ENCODE data around the gene ZDHHC7. TPM values are rescaled to one million over a fixed set of nuclear protein-coding genes. Genes with fewer than 3 reads are reported as not detected.

The ZDHHC7 gene
- total RNA-seq, 3 donors from 2014 or later (not counting 1 experiment from before 2014, with no cell fraction given) = 37.9 to 64.9 (median 45.2) TPM

DNA sequence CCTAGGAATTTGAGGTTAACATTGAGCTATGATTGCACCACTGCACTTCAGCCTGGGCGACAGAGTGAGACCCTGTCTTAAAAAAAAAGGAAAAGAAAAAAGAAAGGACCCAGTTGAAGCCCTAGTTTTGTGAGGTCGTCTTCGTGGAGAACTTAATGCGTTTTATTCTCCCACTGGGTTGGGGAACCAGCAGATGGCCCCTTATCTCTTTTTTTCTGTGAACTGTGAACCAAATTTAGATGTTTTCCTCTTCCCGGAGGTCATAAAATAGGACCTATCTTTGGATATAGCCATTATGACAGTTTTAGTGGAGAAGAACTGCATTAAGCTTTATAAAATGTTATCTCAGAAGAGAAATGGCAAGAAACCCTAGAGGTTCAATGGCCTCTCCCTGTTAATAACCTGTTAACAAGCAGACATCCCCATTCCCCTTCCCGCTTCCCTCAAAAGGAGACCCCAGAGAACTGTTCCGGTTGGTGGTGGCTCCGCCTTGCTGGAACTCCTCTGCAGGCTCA lies 39.8 kb upstream of the ZDHHC7 start:
- Mint-ChIP-seq H3K4me1 (peaks cover 13 to 21% of the 10 kb centered on the region in 2 donors), H3K27ac (no peak overlapping the region), H3K36me3 (no peaks in the 10 kb centered on the region), H3K27me3 (ENCODE audit: low read depth in 2 of 2) (peaks cover 6 to 22% of the 10 kb centered on the region in 2 donors), H3K9me3 (no peaks in the 10 kb centered on the region), H3K4me3 (no peak overlapping the region)
- no peak for DNase-seq
- TF ChIP-seq, protein P1, sequence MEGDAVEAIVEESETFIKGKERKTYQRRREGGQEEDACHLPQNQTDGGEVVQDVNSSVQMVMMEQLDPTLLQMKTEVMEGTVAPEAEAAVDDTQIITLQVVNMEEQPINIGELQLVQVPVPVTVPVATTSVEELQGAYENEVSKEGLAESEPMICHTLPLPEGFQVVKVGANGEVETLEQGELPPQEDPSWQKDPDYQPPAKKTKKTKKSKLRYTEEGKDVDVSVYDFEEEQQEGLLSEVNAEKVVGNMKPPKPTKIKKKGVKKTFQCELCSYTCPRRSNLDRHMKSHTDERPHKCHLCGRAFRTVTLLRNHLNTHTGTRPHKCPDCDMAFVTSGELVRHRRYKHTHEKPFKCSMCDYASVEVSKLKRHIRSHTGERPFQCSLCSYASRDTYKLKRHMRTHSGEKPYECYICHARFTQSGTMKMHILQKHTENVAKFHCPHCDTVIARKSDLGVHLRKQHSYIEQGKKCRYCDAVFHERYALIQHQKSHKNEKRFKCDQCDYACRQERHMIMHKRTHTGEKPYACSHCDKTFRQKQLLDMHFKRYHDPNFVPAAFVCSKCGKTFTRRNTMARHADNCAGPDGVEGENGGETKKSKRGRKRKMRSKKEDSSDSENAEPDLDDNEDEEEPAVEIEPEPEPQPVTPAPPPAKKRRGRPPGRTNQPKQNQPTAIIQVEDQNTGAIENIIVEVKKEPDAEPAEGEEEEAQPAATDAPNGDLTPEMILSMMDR (IDR thresholded peaks at IDR 0.05) = no peak
- Histone ChIP-seq H3K4me3 (ENCODE audit: low read length) (no peak overlapping the region), H3K9me3 (ENCODE audit: control insufficient read depth, insufficient read depth, low read length) (no peaks in the 10 kb centered on the region), H3K27me3 (ENCODE audit: control insufficient read depth, insufficient read depth, low read length) (no peaks in the 10 kb centered on the region), H3K4me1 (ENCODE audit: control insufficient read depth, insufficient read depth, low read length) (peaks cover 25% of the 10 kb centered on the region), H3K36me3 (ENCODE audit: control insufficient read depth, insufficient read depth, low read length) (no peaks in the 10 kb centered on the region), H3K27ac (ENCODE audit: low read length) (no peak overlapping the region)
- 84% methylated on average over 8 of the region's 8 CpGs for WGBS (ENCODE audit: insufficient coverage)
- intact Hi-C loops (cut with micrococcal nuclease) = no loop called here
- ATAC-seq = no peak

DNA sequence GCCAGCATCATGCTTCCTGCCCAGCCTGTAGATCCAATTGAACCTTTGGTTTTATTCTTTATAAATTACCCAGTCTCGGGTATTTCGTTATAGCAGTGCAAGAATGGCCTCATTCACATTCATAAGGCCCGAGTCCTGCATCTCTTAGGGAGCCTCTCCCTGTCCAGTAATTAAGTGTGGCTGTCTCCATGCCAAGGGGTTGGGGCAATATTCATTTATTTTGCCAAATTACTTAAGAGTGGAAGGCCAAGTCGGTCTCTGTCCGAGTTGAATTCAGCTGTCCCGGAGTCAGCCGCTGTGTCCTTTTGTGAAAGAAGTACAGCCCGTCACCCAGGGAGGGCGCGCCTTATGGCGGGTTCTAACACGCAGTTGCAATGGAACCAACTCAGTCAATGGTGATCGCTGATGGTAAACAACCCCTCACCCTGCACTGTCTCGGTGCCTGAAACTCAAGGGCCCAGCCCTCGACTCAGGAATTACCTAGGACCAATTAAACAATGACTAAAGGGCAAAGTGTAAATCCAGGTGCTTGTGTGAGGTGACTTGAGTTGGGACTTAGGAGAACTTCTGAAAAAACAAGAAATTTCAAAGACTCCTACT lies 38.5 kb upstream of the ZDHHC7 start:
- Mint-ChIP-seq H3K27me3 (ENCODE audit: low read depth in 2 of 2) (peaks cover 7 to 26% of the 10 kb centered on the region in 2 donors), H3K36me3 (no peaks in the 10 kb centered on the region), H3K4me1 (peaks cover 0 to 8% of the 10 kb centered on the region in 2 donors), H3K4me3 (no peak overlapping the region), H3K27ac (no peak overlapping the region), H3K9me3 (no peaks in the 10 kb centered on the region)
- no peak overlapping the region for H3K27ac ChIP-seq (ENCODE audit: low read length)
- intact Hi-C loops (cut with micrococcal nuclease) = no loop called here
- TF ChIP-seq, protein P1 (IDR thresholded peaks at IDR 0.05) = no peak
- 93% methylated on average over 14 of the region's 15 CpGs for WGBS (ENCODE audit: insufficient coverage)
- no peak for DNase-seq
- no peak overlapping the region for H3K4me3 ChIP-seq (ENCODE audit: low read length)
- H3K9me3 ChIP-seq (ENCODE audit: control insufficient read depth, insufficient read depth, low read length) = no peaks in the 10 kb centered on the region
- peaks cover 16% of the 10 kb centered on the region for H3K4me1 ChIP-seq (ENCODE audit: control insufficient read depth, insufficient read depth, low read length)
- ATAC-seq = no peak
- no peaks in the 10 kb centered on the region for H3K27me3 ChIP-seq (ENCODE audit: control insufficient read depth, insufficient read depth, low read length)
- H3K36me3 ChIP-seq (ENCODE audit: control insufficient read depth, insufficient read depth, low read length) = no peaks in the 10 kb centered on the region

DNA sequence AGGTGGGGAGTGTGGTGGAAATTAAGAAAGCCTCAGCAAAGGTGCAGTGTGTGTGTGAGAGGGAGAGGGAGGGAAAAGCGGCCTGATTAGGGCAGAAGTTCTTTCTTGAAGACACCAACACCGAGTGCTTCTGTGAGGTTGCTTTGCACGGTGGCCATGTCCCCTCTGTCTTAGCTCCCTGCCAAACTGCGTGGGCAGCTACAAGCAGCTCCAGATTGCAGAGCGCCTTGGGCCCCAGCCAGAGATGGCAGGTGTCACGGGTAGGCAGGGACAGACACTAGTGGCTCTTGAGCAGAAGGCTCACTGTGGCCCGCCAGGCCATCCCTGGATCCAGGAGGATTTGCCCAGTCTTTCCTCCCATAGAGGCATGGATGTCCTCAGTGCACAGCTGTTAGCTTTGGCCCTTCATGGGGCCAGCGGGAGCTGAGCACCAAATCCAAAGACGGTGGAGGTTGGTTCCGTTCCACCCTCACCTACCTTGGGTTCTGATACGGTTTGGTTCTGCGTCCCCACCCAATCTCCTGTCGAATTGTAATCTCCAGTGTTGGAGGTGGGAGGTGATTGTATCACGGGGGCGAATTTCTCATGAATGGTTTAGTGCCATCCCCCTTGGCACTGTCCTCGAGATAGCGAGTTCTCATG lies 37.7 kb upstream of the ZDHHC7 start:
- Histone ChIP-seq H3K27me3 (ENCODE audit: control insufficient read depth, insufficient read depth, low read length) (no peaks in the 10 kb centered on the region), H3K9me3 (ENCODE audit: control insufficient read depth, insufficient read depth, low read length) (no peaks in the 10 kb centered on the region), H3K27ac (ENCODE audit: low read length) (no peak overlapping the region), H3K4me1 (ENCODE audit: control insufficient read depth, insufficient read depth, low read length) (peaks cover 9% of the 10 kb centered on the region), H3K36me3 (ENCODE audit: control insufficient read depth, insufficient read depth, low read length) (no peaks in the 10 kb centered on the region), H3K4me3 (ENCODE audit: low read length) (no peak overlapping the region)
- TF ChIP-seq, protein P1 (IDR thresholded peaks at IDR 0.05) = no peak
- Mint-ChIP-seq H3K9me3 (no peaks in the 10 kb centered on the region), H3K4me1 (peaks cover 0 to 8% of the 10 kb centered on the region in 2 donors), H3K27ac (no peak overlapping the region), H3K36me3 (no peaks in the 10 kb centered on the region), H3K27me3 (ENCODE audit: low read depth in 2 of 2) (peaks cover 7 to 26% of the 10 kb centered on the region in 2 donors), H3K4me3 (no peak overlapping the region)
- intact Hi-C loops (cut with micrococcal nuclease) = no loop called here
- DNase-seq (no peak), ATAC-seq (no peak)
- WGBS (ENCODE audit: insufficient coverage) = 85% methylated on average over 17 of the region's 17 CpGs
